Stimulated activated CD4-positive, alpha-beta T cell treated with anti-CD3 and anti-CD28 coated beads, TNF-alpha, amount 100 ng/mL, for 4 hours (primary cell): ENCODE data around the gene BEND5.

ENCODE experiments used
- DNase-seq, 3 experiments: peaks; one replicate each; pipeline ENCODE4 v3.0.0-alpha.2; 2020; ENCODE audit warnings: low read depth in 3 of 3

Gene BEND5

GRCh38 chr1:48680411-48681035 lies 96.2 kb downstream of the BEND5 start:
- no peak for DNase-seq

GRCh38 chr1:48679859-48680258 lies 96.8 kb downstream of the BEND5 start:
- no peak for DNase-seq

GRCh38 chr1:48678710-48679505 lies 97.8 kb downstream of the BEND5 start:
- DNase-seq, result no peak
